GM19238 (cell line): Measurements from ENCODE around the gene TLR6.

ENCODE experiments used
- DNase-seq: peaks from one replicate; pipeline ENCODE4 v3.0.0; 2011; ENCODE audit warnings: low spot score; ENCODE audit not compliant: insufficient read length

TLR6 gene

GRCh38 chr4:38868059-38868960 lies 11.7 kb upstream of the TLR6 start:
- no peak for DNase-seq

- DNase-seq: peak; percentile 69
Measured at GRCh38 chr4:38867478-38868058, 11.0 kb upstream of the TLR6 start, which contains the start of gene FAM114A1. TSS of gene FAM114A1 (plus strand) at chr4:38867806. CDS start at chr4:38878079, 10,273 bp downstream.

- no peak for DNase-seq
Measured at GRCh38 chr4:38866973-38867477, 10.4 kb upstream of the TLR6 start.

GRCh38 chr4:38865445-38865844 lies 8.8 kb upstream of the TLR6 start:
- no peak for DNase-seq

GRCh38 chr4:38861791-38862190 lies 5.2 kb upstream of the TLR6 start:
- DNase-seq: no peak

GRCh38 chr4:38860788-38861424 lies 4.3 kb upstream of the TLR6 start:
- peak; percentile 59 for DNase-seq

GRCh38 chr4:38859501-38859900 lies 2.9 kb upstream of the TLR6 start:
- DNase-seq: no peak

- no peak for DNase-seq
Measured at GRCh38 chr4:38858097-38858420, 1.4 kb upstream of the TLR6 start.

GRCh38 chr4:38857354-38858096 lies 908 bp upstream of the TLR6 start:
- DNase-seq: no peak

- DNase-seq: no peak
Measured at GRCh38 chr4:38856046-38856445, 571 bp downstream of the TLR6 start.

- no peak for DNase-seq
Measured at GRCh38 chr4:38855466-38855865, 1.2 kb downstream of the TLR6 start.

GRCh38 chr4:38846015-38846414 lies 10.6 kb downstream of the TLR6 start:
- no peak for DNase-seq

- DNase-seq: no peak
Measured at GRCh38 chr4:38842994-38843393, 13.6 kb downstream of the TLR6 start.

- no peak for DNase-seq
Measured at GRCh38 chr4:38837849-38838248, 18.8 kb downstream of the TLR6 start.

GRCh38 chr4:38837334-38837733 lies 19.3 kb downstream of the TLR6 start:
- DNase-seq: no peak

GRCh38 chr4:38834570-38834969 lies 22.0 kb downstream of the TLR6 start:
- no peak for DNase-seq

- DNase-seq: no peak
Measured at GRCh38 chr4:38832624-38833528, 23.7 kb downstream of the TLR6 start.

GRCh38 chr4:38832206-38832605 lies 24.4 kb downstream of the TLR6 start:
- DNase-seq: no peak

GRCh38 chr4:38831653-38832052 lies 25.0 kb downstream of the TLR6 start:
- no peak for DNase-seq

- no peak for DNase-seq
Measured at GRCh38 chr4:38829237-38829636, 27.4 kb downstream of the TLR6 start.

GRCh38 chr4:38823766-38824165 lies 32.9 kb downstream of the TLR6 start:
- DNase-seq: no peak
